SK-N-SH treated with all-trans-retinoic acid at 6 μM for 48 hours (cell line): ENCODE results near the gene LAMA3.

Experiments
- BACH2 ChIP-seq: fragments of 250-450 bp; sonication (Bioruptor Pico); IDR thresholded peaks from 2 replicates; pipeline ENCODE4 v1.9.0; 2021; ENCODE audit warnings: mild to moderate bottlenecking, borderline replicate concordance
- CSDC2 ChIP-seq: fragments of 250-450 bp; sonication (Bioruptor Pico); IDR thresholded peaks from 2 replicates; pipeline ENCODE4 v1.5.0; 2020; ENCODE audit warnings: mild to moderate bottlenecking, moderate library complexity
- OSR1 ChIP-seq: fragments of 250-450 bp; sonication (Bioruptor Pico); IDR thresholded peaks from 2 replicates; pipeline ENCODE4 v1.8.0; 2022; ENCODE audit warnings: moderate library complexity, mild to moderate bottlenecking, inconsistent platforms
- PPARA ChIP-seq: fragments of 250-450 bp; sonication (Bioruptor Pico); IDR thresholded peaks from 2 replicates; pipeline ENCODE4 v1.5.0; 2020; ENCODE audit warnings: mild to moderate bottlenecking, borderline replicate concordance
- RARB ChIP-seq: fragments of 250-450 bp; sonication (Bioruptor Pico); IDR thresholded peaks from 2 replicates; pipeline ENCODE4 v1.8.0; 2021; ENCODE audit warnings: mild to moderate bottlenecking, moderate library complexity
- SNAI2 ChIP-seq: fragments of 250-450 bp; sonication (Bioruptor Pico); IDR thresholded peaks from 2 replicates; pipeline ENCODE4 v1.5.0; 2020; ENCODE audit warnings: mild to moderate bottlenecking, moderate library complexity
- TOX ChIP-seq: fragments of 250-450 bp; sonication (Bioruptor Pico); IDR thresholded peaks from 2 replicates; pipeline ENCODE4 v1.8.0; 2021; ENCODE audit warnings: mild to moderate bottlenecking, moderate library complexity, borderline replicate concordance
- ZFP3 ChIP-seq: fragments of 250-450 bp; sonication (Bioruptor Pico); IDR thresholded peaks from 2 replicates; pipeline ENCODE4 v1.5.0; 2020; ENCODE audit warnings: mild to moderate bottlenecking, moderate library complexity
- ZFP30 ChIP-seq: fragments of 450-650 bp; formaldehyde crosslinking; IDR thresholded peaks from 2 replicates; pipeline ENCODE4 v1.5.0; 2022; ENCODE audit warnings: mild to moderate bottlenecking, moderate library complexity
- ZNF565 ChIP-seq: fragments of 450-650 bp; formaldehyde crosslinking; conservative IDR thresholded peaks from 2 replicates; pipeline ENCODE4 v1.5.0; 2020; ENCODE audit warnings: low read depth, mild to moderate bottlenecking, moderate library complexity
- ZNF70 ChIP-seq: fragments of 450-650 bp; formaldehyde crosslinking; IDR thresholded peaks from 2 replicates; pipeline ENCODE4 v1.5.0; 2020; ENCODE audit warnings: mild to moderate bottlenecking, moderate library complexity
- TF ChIP-seq, protein P1 (sequence below): fragments of 250-450 bp; sonication (Bioruptor Pico); IDR thresholded peaks from 2 replicates; pipeline ENCODE4 v1.8.0; 2020; ENCODE audit warnings: mild to moderate bottlenecking, moderate library complexity, borderline replicate concordance
- TF ChIP-seq, protein P2 (sequence below): fragments of 250-450 bp; sonication (Bioruptor Pico); IDR thresholded peaks from 2 replicates; pipeline ENCODE4 v1.5.1; 2020; ENCODE audit warnings: low read depth, mild to moderate bottlenecking, moderate library complexity

DNA sequence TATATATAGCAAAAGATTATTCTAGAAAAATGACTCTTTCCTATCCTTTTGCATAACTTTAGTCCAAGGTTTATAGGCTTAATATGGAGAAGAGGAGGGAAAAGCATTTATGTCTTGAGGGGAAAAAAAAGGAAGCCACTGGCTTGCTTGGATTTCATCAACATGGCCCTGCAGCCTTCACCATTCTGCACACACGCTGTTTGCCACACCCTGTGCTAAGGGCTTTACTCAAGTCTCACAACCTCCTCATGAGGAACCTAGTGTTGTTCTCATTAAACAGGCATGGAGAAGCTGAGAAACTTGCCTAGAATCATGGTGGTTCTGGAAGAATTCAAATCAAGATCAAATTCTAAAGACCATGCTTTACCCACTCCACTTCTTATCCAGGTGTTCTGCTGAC, 208.0 kb downstream of the LAMA3 start:
- TF ChIP-seq, protein P1, sequence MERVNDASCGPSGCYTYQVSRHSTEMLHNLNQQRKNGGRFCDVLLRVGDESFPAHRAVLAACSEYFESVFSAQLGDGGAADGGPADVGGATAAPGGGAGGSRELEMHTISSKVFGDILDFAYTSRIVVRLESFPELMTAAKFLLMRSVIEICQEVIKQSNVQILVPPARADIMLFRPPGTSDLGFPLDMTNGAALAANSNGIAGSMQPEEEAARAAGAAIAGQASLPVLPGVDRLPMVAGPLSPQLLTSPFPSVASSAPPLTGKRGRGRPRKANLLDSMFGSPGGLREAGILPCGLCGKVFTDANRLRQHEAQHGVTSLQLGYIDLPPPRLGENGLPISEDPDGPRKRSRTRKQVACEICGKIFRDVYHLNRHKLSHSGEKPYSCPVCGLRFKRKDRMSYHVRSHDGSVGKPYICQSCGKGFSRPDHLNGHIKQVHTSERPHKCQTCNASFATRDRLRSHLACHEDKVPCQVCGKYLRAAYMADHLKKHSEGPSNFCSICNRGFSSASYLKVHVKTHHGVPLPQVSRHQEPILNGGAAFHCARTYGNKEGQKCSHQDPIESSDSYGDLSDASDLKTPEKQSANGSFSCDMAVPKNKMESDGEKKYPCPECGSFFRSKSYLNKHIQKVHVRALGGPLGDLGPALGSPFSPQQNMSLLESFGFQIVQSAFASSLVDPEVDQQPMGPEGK (CRISPR knock-in tag), result no peak
- no peak for TF ChIP-seq PPARA (CRISPR knock-in tag)
- TF ChIP-seq BACH2 (CRISPR knock-in tag), result no peak
- no peak for TF ChIP-seq ZNF565 (CRISPR knock-in tag)
- no peak for TF ChIP-seq ZNF70 (CRISPR knock-in tag)
- no peak for TF ChIP-seq ZFP3 (CRISPR knock-in tag)
- no peak for TF ChIP-seq CSDC2
- no peak for TF ChIP-seq ZFP30 (CRISPR knock-in tag)
- TF ChIP-seq RARB (CRISPR knock-in tag), result no peak
- TF ChIP-seq, protein P2, sequence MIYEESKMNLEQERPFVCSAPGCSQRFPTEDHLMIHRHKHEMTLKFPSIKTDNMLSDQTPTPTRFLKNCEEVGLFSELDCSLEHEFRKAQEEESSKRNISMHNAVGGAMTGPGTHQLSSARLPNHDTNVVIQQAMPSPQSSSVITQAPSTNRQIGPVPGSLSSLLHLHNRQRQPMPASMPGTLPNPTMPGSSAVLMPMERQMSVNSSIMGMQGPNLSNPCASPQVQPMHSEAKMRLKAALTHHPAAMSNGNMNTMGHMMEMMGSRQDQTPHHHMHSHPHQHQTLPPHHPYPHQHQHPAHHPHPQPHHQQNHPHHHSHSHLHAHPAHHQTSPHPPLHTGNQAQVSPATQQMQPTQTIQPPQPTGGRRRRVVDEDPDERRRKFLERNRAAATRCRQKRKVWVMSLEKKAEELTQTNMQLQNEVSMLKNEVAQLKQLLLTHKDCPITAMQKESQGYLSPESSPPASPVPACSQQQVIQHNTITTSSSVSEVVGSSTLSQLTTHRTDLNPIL, result no peak
- TF ChIP-seq TOX (CRISPR knock-in tag), result no peak
- TF ChIP-seq OSR1 (CRISPR knock-in tag), result no peak
- TF ChIP-seq SNAI2 (CRISPR knock-in tag), result no peak
